HFFc6 (cell line): ENCODE results near the gene SBF1. TPM values are rescaled to one million over a fixed set of nuclear protein-coding genes. Genes with fewer than 3 reads are reported as not detected.

Experiments
- DNase-seq: peaks from one replicate; pipeline ENCODE4 v3.0.0-alpha.2; 2018
- H3K27ac Mint-ChIP-seq: 2 replicates; pipeline ENCODE4 v1.8.0; 2020; ENCODE audit warnings: mild to moderate bottlenecking, mixed read lengths
- H3K27me3 Mint-ChIP-seq: 2 replicates; pipeline ENCODE4 v1.8.0; 2021; ENCODE audit warnings: mild to moderate bottlenecking, moderate library complexity, mixed read lengths; ENCODE audit not compliant: insufficient read depth
- H3K36me3 Mint-ChIP-seq: 2 replicates; pipeline ENCODE4 v1.8.0; 2021; ENCODE audit warnings: low read depth, mixed read lengths
- H3K4me1 Mint-ChIP-seq: 2 replicates; pipeline ENCODE4 v1.8.0; 2020; ENCODE audit warnings: low read depth, mixed read lengths
- H3K4me3 Mint-ChIP-seq: 2 replicates; pipeline ENCODE4 v1.8.0; 2020; ENCODE audit warnings: mild to moderate bottlenecking, moderate library complexity, mixed read lengths
- H3K9me3 Mint-ChIP-seq: 2 replicates; pipeline ENCODE4 v1.8.0; 2020; ENCODE audit warnings: mild to moderate bottlenecking, mixed read lengths
- CTCF ChIP-seq: fragments of 200-600 bp; sonication (generic); IDR thresholded peaks from 2 replicates; pipeline ENCODE4 v1.5.0; 2021; ENCODE audit warnings: antibody characterized with exemption, mild to moderate bottlenecking
- total RNA-seq, 6 experiments: library from RNA; stranded (reverse); fragmentation: NEBNext Ultra II Directional; extraction: Animal tissue kit (Norgen Biotek cat#: 25700); gene quantifications; 2 replicates in 1 of 6; 3 replicates in 5 of 6; pipeline ENCODE4 v1.2.3, GENCODE V29; 2021

SBF1 gene
- total RNA-seq, 6 experiments from 2014 or later, result 63.9 to 76.7 (median 71.2) TPM

- Mint-ChIP-seq H3K4me3 (no peak overlapping the region), H3K9me3 (no peaks in the 10 kb centered on the region), H3K36me3 (no peaks in the 10 kb centered on the region), H3K4me1 (peaks cover 6% of the 10 kb centered on the region; the same call in 1 of the 2 replicates), H3K27me3 (peaks cover 6% of the 10 kb centered on the region), H3K27ac (no peak overlapping the region)
- TF ChIP-seq CTCF, result no peak
- DNase-seq, result no peak
Observed at GRCh38 chr22:50500452-50500851, 25.6 kb upstream of the SBF1 start.

- H3K4me3 Mint-ChIP-seq, result no peak overlapping the region
- no peaks in the 10 kb centered on the region for H3K9me3 Mint-ChIP-seq
- H3K27me3 Mint-ChIP-seq, result peaks cover 8% of the 10 kb centered on the region
- peak; percentile 81 for TF ChIP-seq CTCF
- no peak overlapping the region for H3K27ac Mint-ChIP-seq
- peak; percentile 39 for DNase-seq
- no peaks in the 10 kb centered on the region for H3K36me3 Mint-ChIP-seq
- H3K4me1 Mint-ChIP-seq, result peaks cover 6% of the 10 kb centered on the region; the same call in 1 of the 2 replicates
Observed at GRCh38 chr22:50498322-50498890, 23.6 kb upstream of the SBF1 start.

GRCh38 chr22:50497093-50497492 is 22.3 kb upstream of the SBF1 start:
- Mint-ChIP-seq H3K27me3 (peaks cover 8% of the 10 kb centered on the region), H3K4me1 (peaks cover 6% of the 10 kb centered on the region; the same call in 1 of the 2 replicates), H3K27ac (no peak overlapping the region), H3K9me3 (no peaks in the 10 kb centered on the region), H3K36me3 (no peaks in the 10 kb centered on the region), H3K4me3 (no peak overlapping the region)
- DNase-seq, result no peak
- TF ChIP-seq CTCF, result no peak

- Mint-ChIP-seq H3K27ac (no peak overlapping the region), H3K9me3 (no peaks in the 10 kb centered on the region), H3K4me1 (peaks cover 13% of the 10 kb centered on the region), H3K4me3 (no peak overlapping the region), H3K36me3 (no peaks in the 10 kb centered on the region), H3K27me3 (peaks cover 6% of the 10 kb centered on the region)
- no peak for TF ChIP-seq CTCF
- no peak for DNase-seq
Observed at GRCh38 chr22:50490531-50491308, 15.9 kb upstream of the SBF1 start.

GRCh38 chr22:50489363-50490243 is 14.8 kb upstream of the SBF1 start:
- no peak overlapping the region for H3K4me3 Mint-ChIP-seq
- TF ChIP-seq CTCF, result no peak
- H3K27ac Mint-ChIP-seq, result no peak overlapping the region
- H3K9me3 Mint-ChIP-seq, result no peaks in the 10 kb centered on the region
- H3K27me3 Mint-ChIP-seq, result peaks cover 3% of the 10 kb centered on the region
- DNase-seq, result no peak
- peaks cover 13% of the 10 kb centered on the region for H3K4me1 Mint-ChIP-seq
- H3K36me3 Mint-ChIP-seq, result no peaks in the 10 kb centered on the region
